ENCODE data around the gene PELO. TPM values are rescaled to one million over a fixed set of nuclear protein-coding genes. Genes with fewer than 3 reads are reported as not detected.

PELO gene, protein sequence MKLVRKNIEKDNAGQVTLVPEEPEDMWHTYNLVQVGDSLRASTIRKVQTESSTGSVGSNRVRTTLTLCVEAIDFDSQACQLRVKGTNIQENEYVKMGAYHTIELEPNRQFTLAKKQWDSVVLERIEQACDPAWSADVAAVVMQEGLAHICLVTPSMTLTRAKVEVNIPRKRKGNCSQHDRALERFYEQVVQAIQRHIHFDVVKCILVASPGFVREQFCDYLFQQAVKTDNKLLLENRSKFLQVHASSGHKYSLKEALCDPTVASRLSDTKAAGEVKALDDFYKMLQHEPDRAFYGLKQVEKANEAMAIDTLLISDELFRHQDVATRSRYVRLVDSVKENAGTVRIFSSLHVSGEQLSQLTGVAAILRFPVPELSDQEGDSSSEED
- 10 to 100 TPM; 14.7 to 28.1 (median 22.2) TPM for total RNA-seq
- 10 to 100 TPM in 1 of 2 donors, 1 to 10 TPM in 1; 4.7 to 15.5 TPM for polyA plus RNA-seq
- long read RNA-seq, donor 1, partial matches to known transcripts: 28 of 33 reads
- long read RNA-seq, donor 1, other reads (novel, unspliced or antisense): 2 of 33 reads
- long read RNA-seq, donor 2, partial matches to known transcripts: 40 of 41 reads
- long read RNA-seq, donor 2, other reads (novel, unspliced or antisense): 0 of 41 reads
- long read RNA-seq, donor 3, partial matches to known transcripts: 63 of 64 reads
- long read RNA-seq, donor 3, other reads (novel, unspliced or antisense): 1 of 64 reads

DNA sequence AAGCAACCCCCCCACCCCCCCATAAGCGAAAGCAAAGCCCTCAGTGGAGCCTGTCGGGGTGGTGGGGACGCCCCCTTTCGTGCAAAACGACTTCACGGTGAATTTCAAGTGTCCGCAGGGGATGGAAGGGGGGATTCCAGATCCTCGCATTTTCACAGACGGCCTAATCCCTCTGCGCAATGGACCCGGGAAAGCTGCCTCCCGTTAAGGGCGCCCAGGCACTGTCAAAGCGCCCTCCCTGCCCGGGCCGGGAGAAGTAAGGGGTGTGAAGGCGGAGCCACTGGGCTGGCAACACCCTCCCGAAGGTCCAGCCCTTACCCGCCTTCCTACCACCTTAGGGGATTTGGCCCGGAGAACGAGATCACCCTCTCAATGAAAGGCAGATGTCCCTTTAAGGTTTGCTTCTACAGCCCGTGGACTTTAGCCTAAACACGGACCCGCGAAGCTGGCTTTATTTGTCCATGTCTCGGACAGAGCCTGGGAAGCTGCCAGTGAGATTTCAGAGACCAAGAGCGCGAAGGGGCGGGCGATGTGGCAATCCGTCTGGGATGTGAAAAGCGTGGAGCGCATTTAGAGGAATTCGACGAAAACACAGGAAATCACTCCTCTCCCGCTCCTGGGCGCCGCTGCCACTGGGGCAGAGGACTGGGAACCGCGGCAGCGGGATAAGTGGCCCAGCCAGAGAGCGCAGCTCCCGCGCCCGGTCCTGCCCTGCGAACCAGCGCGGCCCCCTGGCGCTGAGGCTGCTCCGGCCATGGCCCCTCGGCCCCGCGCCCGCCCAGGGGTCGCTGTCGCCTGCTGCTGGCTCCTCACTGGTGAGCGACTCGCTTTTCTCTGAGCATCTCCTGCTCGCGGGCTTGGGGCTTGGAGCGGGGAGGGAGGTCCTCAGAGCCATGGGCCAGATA is at the start of gene PELO, which contains the start of gene ITGA1:
Gene PELO, plus strand, starts transcription at position 317 of the 905 bp plus-strand sequence. CDS start 12,479 bp downstream, outside the sequence.
Gene ITGA1, plus strand, starts transcription at position 317 of the 905 bp plus-strand sequence. Its CDS starts 438 bp downstream, at position 755.
- Histone ChIP-seq H3K4me3 (peak within 1 kb of the TSS; percentile 45 to 80 (median 68)), H3K4me1 (peaks cover 0 to 64% (median 14%) of the 10 kb centered on the region in 9 donors), H3K27me3 (peaks cover 0 to 21% (median 0%) of the 10 kb centered on the region in 7 donors), H3K9me3 (no peaks in the 10 kb centered on the region), H3K27ac (peak within 1 kb of the TSS; percentile 56 to 96 (median 90)), H3K36me3 (no peaks in the 10 kb centered on the region)
- peak; percentile 79 to 96 (median 91) for ATAC-seq
- 1% methylated on average over 61 of the region's 61 CpGs for WGBS, 2 donors
- peak; percentile 72 to 77 for DNase-seq
- intact Hi-C loops (cut with DNase I): loop anchor here in 9 of 10 donors (2.0 to 10.0 kb wide), 9 partner anchors 61 to 307 kb away; no protein-coding TSS in a partner anchor
- TF ChIP-seq, protein P1, sequence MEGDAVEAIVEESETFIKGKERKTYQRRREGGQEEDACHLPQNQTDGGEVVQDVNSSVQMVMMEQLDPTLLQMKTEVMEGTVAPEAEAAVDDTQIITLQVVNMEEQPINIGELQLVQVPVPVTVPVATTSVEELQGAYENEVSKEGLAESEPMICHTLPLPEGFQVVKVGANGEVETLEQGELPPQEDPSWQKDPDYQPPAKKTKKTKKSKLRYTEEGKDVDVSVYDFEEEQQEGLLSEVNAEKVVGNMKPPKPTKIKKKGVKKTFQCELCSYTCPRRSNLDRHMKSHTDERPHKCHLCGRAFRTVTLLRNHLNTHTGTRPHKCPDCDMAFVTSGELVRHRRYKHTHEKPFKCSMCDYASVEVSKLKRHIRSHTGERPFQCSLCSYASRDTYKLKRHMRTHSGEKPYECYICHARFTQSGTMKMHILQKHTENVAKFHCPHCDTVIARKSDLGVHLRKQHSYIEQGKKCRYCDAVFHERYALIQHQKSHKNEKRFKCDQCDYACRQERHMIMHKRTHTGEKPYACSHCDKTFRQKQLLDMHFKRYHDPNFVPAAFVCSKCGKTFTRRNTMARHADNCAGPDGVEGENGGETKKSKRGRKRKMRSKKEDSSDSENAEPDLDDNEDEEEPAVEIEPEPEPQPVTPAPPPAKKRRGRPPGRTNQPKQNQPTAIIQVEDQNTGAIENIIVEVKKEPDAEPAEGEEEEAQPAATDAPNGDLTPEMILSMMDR (IDR thresholded peaks at IDR 0.05): peak in 8 of 9 donors; percentile 43 to 77 (median 53)

DNA sequence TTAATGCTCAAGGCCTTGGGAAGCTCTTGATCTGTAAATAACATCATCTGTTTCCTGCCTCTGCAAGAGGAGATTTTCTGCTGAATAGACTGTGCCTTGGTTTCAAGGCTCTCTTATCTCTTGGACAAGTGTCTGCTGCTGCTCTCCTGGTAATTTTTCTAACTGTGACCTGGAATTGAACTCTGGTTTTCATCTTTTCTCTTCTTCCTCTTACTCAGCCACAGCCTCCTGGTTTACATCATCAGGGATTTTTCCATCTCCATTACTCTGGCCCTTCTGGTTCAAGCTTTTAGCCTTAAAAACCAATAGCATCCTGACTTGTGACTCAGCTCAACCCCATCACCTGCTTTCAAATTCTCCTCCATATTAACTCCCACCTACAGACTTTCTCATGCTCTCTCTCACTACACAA is 49.6 kb upstream of the PELO start:
- intact Hi-C loops (cut with DNase I): no loop called here
- no peak for ATAC-seq

DNA sequence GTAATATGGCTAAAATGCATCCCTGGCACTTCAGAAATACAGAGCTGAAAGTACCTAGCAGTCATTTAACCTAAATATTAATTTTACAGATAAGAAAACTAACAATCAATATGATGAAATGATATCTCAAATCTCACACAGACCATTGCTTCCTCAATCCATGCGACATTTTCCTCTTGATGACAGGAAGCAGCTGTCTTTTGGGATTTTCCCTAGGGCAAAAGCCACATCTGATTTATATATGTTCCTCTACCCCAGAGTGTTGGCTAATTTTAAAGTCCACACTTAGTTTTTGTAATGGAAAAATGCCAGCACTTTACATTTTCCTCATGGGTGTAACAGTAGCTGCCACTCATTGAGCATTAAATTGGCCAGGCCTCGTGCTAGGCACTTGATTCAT is 47.7 kb upstream of the PELO start:
- H3K36me3 ChIP-seq: no peaks in the 10 kb centered on the region
- 64 to 67% methylated on average over 2 of the region's 2 CpGs for WGBS, 2 donors

More for the DNA sequence above, 49.6 kb upstream of the PELO start:
- H3K4me3 ChIP-seq: no peak overlapping the region
- no peak for DNase-seq
- no peaks in the 10 kb centered on the region for H3K27me3 ChIP-seq
- no peaks in the 10 kb centered on the region for H3K36me3 ChIP-seq
- TF ChIP-seq, protein P1 (IDR thresholded peaks at IDR 0.05): no peak
- H3K4me1 ChIP-seq: peaks cover 0 to 25% (median 6%) of the 10 kb centered on the region in 9 donors
- H3K27ac ChIP-seq: peak overlapping the region in 2 of 10 donors; percentile 26 to 38
- peaks cover 0 to 6% (median 0%) of the 10 kb centered on the region in 11 donors for H3K9me3 ChIP-seq

More for the DNA sequence above, 47.7 kb upstream of the PELO start:
- peaks cover 0 to 6% (median 0%) of the 10 kb centered on the region in 11 donors for H3K9me3 ChIP-seq
- H3K4me3 ChIP-seq: no peak overlapping the region
- H3K27me3 ChIP-seq: no peaks in the 10 kb centered on the region
- DNase-seq (no peak), ATAC-seq (no peak)
- no peak overlapping the region for H3K27ac ChIP-seq
- TF ChIP-seq, protein P1 (IDR thresholded peaks at IDR 0.05): no peak
- intact Hi-C loops (cut with DNase I): no loop called here
- peaks cover 0 to 44% (median 25%) of the 10 kb centered on the region in 9 donors for H3K4me1 ChIP-seq

Data from heart right ventricle (tissue), 16 donors.